GOT3 (cell line): ENCODE results near the gene SLC41A1.

Experiments used
- DNase-seq: peaks from one replicate; lab custom pipeline; 2025; ENCODE audit warnings: mixed read lengths; lab: John Stamatoyannopoulos, UW

The SLC41A1 gene

GRCh38 chr1:205787287-205787916 lies 25.6 kb downstream of the SLC41A1 start:
- DNase-seq, result no peak

- DNase-seq, result no peak
These were observed 26.4 kb downstream of the SLC41A1 start for GRCh38 chr1:205786601-205787000.

- DNase-seq, result no peak
These were observed 27.6 kb downstream of the SLC41A1 start for GRCh38 chr1:205785446-205785845.

DNA sequence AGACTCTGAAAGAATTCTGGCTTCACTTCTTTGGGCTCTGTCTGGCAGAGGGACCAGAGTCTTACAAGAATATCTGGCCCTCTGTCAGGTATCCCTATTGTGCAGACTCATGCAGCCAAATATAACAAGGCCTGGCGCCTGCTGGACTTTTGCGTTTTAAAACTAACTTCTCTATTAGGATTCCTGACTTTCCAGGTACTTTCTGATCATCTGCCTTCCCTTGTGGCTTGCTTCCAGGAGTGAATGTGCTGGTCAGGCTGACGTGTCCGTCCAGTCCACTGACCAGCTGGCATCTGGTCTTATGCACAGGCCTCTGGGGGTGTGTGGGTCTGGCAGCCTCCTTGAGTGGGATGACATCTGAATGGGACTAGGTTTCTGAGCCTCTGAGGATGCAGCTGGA lies 29.1 kb downstream of the SLC41A1 start:
- peak; percentile 21 for DNase-seq

- no peak for DNase-seq
These were observed 29.6 kb downstream of the SLC41A1 start for GRCh38 chr1:205783433-205783795.

GRCh38 chr1:205782627-205783432 lies 30.2 kb downstream of the SLC41A1 start:
- no peak for DNase-seq

DNA sequence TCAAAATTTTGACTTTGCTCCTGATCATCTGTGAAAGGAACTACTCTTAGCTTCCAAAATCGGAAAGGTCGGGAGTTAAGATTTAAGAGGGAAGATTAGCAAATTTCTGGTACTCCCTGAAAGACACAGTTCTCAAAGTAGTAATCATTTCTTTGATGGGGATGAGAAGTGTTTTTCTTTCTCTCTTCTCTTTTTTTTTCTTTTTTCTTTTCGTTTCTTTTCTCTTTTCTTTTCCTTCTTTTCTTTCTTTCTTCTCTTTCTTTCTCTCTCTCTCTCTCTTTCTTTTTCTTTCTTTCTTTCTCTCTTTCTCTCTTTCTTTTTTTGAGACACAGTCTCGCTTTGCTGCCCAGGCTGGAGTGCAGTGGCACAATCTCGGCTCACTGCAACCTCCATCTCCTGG lies 32.7 kb downstream of the SLC41A1 start:
- DNase-seq, result no peak

GRCh38 chr1:205777994-205778393 lies 35.0 kb downstream of the SLC41A1 start:
- DNase-seq, result no peak

- DNase-seq, result no peak
These were observed 37.3 kb downstream of the SLC41A1 start for GRCh38 chr1:205775717-205776056.

GRCh38 chr1:205775015-205775716 lies 37.8 kb downstream of the SLC41A1 start, which contains the start of gene RAB29:
RAB29 (minus strand) TSS chr1:205775482; CDS start chr1:205774956, 526 bp downstream.
- DNase-seq, result peak; percentile 18

GRCh38 chr1:205774198-205775014 lies 38.6 kb downstream of the SLC41A1 start:
- DNase-seq, result no peak

- no peak for DNase-seq
These were observed 40.4 kb downstream of the SLC41A1 start for GRCh38 chr1:205772607-205773032.

- no peak for DNase-seq
These were observed 42.4 kb downstream of the SLC41A1 start for GRCh38 chr1:205770618-205771017.

DNA sequence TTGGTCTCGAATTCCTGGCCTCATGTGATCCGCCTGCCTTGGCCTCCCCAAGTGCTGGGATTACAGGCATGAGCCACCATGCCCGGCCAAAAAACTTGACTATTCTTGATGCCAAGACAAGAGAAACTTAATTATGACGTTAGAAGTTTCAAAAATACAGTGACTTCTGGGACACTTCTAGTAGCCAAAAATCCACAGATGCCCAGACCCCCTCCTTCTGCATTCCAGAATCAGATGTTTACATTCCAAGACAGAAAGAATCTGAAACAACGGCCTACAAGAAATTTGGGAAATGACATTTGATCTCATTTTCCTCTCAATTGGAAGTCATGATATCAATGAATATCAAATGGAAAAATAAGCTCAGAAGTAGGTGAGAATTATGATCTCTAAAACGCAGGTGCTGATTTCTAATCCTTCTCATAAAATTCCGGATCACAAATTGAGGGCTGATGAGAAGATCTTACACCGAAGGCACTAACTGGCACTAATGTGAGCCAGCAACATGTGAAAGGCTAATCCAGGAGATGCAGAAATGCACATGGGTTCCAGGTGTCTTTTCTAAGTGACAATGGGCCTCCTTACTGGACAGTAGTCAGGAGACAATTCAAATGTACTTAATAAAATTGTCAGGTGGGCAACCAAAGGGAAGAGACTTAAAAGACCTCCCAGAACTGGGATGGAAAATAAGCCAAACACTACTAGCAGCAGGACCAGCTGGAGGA lies 43.2 kb downstream of the SLC41A1 start:
- DNase-seq, result no peak

DNA sequence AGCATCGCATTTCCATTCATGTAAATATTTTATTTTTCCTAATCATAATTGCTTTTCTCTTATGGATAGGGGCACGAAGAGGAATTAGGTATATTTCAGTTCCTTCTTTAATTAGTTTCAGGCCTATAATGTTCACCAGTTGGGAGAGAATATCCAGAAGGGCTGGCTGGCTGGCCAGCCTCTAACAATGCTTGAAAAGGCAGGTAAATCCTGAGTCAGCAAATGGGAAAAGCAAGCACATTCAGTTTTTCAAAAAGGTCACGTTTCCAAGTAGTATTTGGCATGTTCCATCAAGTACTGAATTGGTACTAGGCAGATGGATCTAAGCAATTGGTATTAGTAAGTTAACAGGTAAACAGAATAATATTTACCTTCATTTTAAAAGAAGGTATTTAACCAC lies 45.8 kb downstream of the SLC41A1 start:
- DNase-seq, result no peak

DNA sequence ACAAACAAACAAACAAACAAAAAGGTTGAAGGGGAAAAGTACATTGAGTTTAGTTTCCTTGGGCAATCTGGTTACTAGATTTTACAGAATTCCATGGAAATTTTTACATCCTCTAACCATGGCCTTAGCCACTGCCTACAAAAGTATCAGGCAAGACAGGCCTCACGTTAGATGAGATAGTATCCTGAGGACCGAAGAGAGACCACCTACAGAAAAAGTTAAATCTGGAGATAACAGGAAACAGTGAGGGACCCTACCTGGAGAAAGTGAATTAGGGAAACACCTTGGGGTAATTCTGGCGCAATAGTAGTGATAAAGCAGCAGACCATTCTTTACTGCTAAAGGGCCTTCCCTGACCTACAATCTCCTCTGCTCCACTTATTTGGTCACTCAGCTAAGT lies 46.4 kb downstream of the SLC41A1 start:
- DNase-seq, result no peak

DNA sequence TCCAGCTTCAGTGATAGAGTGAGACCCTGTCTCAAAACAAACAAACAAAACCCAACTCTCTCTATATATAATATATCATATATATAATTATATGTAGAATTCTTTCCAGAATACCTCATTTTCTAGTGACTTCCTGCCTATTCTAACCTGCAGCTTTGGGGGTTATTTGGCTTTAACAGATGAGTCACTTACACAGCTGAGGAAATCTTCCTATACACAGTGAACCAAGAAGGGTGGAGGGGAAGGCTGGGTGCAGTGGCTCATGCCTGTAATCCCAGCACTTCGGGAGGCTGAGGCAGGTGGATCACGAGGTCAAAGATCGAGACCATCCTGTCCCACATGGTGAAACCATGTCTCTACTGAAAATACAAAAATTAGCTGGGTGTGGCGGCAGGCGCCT lies 47.0 kb downstream of the SLC41A1 start:
- no peak for DNase-seq

DNA sequence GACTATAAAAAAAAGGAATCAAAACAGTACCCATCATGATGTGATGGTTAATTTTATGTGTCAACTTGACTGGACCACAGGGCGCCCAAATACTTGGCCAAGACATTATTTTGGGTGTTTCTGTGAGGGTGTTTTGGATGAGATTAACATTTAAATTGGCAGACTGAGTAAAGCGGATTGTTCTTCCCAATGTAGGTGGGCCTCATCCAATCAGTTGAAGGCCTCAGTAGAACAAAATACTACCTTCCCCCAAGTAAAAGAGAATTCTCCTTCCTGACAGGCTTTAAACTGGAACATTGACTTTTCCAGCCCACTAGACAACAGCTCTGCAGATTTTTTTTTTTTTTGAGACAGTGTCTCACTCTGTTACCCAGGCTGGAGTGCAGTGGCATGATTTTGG lies 48.4 kb downstream of the SLC41A1 start:
- no peak for DNase-seq

DNA sequence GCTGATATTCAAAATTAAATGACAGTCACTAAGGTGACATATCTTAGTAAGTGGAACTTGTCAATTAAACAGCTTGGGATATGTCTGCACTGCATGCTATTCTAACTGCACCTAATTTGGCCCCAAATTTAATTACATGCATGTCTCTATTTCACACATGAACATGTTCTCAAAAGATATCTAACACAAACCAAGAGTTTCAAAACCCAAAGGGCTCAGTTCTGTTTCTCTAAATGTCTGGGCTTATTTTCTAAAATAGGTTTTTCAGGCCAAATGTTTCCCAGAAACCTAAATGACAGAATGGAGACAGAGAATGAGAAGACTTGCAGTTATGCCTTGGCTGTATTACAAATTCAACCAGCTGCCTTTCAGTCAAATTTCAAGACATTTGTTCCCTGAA lies 49.0 kb downstream of the SLC41A1 start:
- no peak for DNase-seq

GRCh38 chr1:205760606-205761005 lies 52.4 kb downstream of the SLC41A1 start:
- DNase-seq, result no peak

DNA sequence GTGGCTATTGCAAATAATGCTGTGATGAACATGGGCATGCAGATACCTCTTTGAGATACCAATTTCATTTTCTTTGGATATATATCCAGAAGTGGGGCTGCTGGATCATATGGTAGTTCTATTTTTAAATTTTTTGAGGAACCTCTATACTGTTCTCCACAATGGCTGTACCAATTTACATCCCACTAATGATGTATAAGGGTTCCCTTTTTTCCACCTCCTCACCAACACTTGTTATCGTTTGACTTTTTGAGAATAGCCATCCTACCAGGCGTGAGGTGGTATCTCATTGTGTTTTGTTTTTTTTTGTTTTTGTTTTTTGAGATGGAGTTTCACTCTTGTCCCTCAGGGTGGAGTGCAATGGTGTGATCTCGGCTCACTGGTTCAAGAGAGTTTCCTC lies 56.4 kb downstream of the SLC41A1 start:
- DNase-seq, result no peak

- DNase-seq, result no peak
These were observed 58.1 kb downstream of the SLC41A1 start for GRCh38 chr1:205754857-205755256.
